RPMI7951 (cell line): Measurements from ENCODE around the gene DNAJC17. TPM values are rescaled to one million over a fixed set of nuclear protein-coding genes. Genes with fewer than 3 reads are reported as not detected.

Experiments
- DNase-seq: peaks from one replicate; pipeline ENCODE4 v3.0.0-alpha.2; 2012; ENCODE audit warnings: low read depth
- total RNA-seq: library from RNA; depleted of rRNA; stranded (reverse); fragments of >200 nt; shearing (Covaris generic); gene quantifications from 2 replicates; pipeline ENCODE4 v1.2.3, GENCODE V29; 2014

The DNAJC17 gene
- total RNA-seq, 1 experiment from 2014 or later, result 36.9 TPM

DNA sequence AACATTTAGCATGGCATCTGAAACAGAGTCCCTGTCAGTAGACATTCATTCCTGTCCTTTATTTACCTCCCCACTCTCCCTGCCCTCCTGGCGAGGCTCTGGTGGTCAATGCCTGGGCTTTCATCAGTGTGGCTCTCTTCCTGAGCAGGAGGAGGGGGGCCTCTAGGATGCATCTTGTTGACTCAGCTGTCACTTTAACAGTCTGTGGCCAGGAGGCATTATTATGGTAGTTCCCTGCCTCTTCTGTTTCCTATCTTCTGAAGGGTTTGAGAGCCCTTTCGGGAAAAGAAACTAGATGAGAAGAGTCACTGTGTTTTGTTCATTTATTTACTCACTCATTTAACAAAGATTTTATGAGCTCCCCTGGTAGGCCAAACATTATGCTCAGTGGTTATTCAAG lies 23.6 kb upstream of the DNAJC17 start:
- no peak for DNase-seq

DNA sequence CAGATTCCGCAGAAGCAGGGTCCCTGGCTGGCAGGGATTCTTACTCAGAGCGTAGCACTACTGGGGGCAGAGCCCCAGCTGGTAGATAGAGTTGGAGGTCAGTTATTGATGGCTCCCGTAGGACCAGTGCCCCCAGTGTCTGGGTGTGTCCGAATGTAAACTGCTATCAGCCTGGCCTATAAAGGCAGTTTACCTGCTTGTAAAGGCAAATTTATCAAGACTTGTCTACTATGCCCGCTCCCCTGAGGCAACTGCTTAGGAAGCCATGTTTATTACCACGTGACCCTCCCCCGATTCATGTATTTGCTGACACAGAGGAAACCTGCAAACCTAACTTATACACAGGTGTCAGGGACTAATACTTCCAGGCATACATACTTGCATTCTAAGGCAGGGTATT lies 21.8 kb upstream of the DNAJC17 start:
- no peak for DNase-seq

DNA sequence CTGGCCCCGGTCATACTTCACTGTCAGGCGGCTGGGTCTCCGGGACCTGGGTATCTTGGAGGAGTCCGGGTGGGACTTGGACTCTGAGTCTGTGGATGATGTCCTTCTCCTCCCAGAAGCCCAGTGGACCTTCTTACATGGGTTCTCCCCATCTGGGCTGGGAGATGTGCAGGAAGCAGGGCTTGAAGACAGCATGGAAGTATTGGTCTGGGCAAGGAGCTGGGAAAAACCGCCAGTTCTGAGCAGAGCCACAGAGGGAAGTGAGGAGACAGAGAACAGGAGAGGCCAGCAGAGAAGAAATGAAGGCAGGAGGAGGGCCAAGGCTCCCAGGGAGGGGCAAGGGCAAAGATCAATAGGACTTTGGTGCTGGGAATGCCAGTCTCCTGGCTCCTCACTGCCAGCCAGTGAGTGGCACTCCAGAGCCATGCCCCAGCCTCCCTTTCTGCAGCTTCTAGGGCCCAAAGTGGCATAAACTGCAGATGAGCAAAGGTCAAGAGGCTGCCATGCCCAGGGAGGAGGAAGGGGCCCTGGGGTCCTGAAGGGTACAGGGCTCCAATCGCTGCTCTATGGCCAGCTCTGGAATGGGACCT lies 21.3 kb upstream of the DNAJC17 start, which contains the start of gene PPP1R14D:
Gene PPP1R14D, minus strand, starts transcription at position 262 of the 590 bp plus-strand sequence. Its CDS starts 67 bp downstream, at position 195.
- no peak for DNase-seq

DNA sequence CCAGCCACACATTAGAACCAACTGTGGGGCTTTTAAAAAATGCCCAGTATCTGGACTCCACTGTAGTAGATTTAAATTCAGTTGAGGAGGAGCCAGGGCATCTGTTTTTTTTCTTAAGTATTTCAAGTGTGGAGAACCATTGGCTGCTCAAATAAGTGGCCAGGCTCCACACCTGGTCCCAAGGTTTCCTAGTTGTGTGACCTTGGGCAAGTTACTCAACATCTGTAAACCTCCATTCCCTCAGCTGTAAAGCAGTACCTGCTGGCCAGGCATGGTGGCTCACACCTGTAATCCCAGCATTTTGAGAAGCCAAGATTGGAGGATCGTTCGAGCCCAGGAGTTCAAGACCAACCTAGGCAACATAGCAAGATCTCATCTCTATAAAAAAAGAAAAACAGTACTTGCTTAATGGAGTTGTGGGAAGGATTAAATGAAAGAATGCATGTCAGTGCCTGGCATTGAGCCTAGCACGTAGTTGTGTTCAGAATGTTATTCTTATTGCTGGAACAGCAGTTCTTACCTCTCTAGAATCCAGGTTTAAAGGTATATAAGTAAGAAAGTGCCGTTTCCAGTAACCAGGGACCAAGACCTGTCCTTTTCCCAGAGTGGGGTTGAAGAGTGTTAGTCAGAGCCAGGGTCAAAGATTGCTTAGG lies 19.3 kb upstream of the DNAJC17 start:
- DNase-seq, result no peak

DNA sequence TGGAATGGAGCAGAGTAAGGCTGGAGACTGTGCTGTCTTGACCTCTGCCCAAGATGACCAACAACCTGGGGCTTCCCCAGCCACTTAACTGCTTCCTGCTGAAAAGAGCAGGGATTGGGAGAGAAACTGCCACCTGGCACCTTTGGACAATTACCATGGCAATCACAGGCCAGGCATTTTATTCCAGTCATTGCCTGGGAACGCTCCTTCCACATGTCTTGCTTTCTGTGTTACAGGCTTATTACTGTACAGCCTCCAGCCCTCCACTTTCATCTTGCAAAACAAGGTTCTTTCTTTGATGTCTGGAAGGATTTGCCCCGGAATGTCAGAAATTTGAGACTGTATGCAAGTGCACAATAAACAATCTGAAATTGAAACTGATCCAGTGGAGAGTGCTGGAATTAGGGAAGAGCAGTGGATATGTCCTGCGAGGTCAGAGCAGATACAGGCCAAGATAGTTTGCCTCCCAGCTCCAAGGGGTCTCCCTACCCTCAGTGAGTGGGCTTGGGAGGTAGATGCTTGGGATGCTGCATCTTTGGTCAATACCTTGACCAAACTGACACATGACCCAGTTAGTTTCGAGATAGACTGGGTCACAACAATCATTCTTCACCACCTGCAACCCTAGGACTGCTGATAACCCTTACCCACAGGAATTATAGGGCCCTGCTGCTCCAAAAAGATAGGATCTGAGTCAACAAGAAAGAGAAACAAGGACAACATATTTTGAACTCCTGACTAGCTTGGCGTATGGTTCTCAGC lies 18.6 kb upstream of the DNAJC17 start:
- DNase-seq, result peak; percentile 61

DNA sequence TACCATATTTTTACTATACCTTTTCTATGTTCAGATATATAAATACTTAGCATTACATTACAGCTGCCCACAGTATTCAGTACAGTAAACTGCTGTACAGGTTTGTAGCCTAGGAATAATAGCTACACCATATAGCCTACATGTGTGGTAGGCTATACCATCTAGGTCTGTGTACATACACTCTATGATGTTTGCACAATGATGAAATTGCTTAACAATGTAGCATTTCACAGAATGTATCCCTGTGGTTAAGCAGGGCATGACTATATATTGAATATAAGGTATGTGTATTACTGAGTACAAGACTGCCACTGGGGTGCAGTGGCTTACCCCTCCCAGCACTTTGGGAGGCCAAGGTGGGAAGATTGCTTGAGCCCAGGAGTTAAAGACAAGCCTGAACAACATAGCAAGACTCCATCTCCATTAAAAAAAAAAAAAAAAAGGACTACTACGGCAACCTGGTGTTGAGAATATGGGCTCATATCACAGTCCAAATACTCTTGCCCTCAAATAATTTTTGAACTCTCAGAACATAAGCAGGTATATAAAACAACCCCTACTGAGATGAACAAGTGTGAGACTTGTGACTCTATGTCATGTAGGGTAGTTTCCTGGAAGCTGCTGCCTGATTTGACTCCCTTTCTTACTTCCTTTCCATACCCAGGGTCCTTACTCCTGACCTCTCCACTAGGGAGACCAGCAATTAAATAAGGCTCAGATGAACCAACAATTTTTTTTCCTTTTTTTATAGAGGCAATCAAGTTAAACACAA lies 16.5 kb upstream of the DNAJC17 start:
- DNase-seq, result no peak

DNA sequence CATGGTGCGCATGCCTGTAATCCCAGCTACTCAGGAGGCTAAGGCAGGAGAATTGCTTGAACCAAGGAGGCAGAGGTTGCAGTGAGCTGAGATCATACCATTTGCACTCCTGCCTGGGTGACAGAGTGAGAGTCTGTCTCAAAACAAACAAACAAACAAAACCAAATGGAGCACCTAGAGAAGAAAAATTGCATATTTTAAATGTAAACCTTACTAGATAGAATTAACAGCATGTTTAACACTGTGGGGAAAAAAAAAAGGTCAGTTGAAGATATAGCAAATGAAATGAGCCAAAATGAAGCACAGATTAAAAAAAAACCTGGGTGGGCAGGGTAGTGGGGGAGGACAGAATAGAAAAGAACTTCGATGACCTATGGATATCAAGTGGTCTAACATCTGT lies 13.9 kb upstream of the DNAJC17 start:
- no peak for DNase-seq

DNA sequence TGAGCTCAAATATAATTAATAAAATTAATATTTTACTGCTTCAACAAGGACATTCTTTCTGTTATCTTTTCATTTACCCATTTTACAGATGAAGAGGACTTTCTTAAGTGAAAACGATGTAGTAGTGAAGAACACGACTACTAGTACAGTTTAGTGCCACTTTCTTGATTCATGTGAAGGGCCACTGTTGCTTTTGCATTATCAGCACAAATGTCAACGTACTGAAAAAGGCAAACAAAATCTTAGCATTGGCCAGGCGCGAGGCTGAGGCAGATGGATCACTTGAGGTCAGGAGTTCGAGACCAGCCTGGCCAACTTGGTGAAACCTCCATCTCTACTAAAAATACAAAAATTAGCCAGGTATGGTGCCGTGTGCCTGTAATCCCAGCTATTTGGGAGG lies 11.8 kb upstream of the DNAJC17 start:
- DNase-seq, result no peak

DNA sequence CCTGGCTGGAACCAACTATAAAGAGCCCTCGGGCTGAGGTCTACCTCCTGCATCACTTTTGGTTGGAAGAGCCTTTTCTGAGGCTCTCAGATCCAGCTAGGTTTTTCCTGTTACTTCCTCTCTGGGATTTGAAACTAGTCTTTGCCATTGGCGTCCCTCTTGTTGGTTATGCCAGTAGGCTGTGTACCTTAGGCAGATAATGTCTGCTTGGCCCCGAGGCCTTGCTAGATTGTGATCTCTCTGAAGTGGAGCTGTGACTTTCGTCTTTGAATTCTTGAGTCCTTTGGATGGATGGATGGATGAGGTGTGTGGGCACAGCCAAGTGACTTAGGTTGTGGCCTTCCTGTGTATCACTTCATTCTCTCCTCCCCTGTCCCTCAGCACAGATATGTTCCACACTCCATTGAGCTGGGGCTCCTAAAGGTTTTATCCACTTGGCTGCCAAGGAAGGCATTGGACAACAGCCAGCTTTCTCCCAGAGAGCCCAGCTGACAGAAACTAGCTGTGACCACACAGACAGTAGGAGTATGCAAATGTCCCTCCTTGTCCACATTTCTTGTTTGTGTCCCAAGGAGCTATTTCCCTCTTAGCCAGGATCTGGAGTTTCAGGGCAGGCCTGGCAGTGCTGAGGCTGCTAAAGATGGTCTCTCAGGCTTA lies 7.9 kb upstream of the DNAJC17 start:
- DNase-seq, result peak; percentile 63

DNA sequence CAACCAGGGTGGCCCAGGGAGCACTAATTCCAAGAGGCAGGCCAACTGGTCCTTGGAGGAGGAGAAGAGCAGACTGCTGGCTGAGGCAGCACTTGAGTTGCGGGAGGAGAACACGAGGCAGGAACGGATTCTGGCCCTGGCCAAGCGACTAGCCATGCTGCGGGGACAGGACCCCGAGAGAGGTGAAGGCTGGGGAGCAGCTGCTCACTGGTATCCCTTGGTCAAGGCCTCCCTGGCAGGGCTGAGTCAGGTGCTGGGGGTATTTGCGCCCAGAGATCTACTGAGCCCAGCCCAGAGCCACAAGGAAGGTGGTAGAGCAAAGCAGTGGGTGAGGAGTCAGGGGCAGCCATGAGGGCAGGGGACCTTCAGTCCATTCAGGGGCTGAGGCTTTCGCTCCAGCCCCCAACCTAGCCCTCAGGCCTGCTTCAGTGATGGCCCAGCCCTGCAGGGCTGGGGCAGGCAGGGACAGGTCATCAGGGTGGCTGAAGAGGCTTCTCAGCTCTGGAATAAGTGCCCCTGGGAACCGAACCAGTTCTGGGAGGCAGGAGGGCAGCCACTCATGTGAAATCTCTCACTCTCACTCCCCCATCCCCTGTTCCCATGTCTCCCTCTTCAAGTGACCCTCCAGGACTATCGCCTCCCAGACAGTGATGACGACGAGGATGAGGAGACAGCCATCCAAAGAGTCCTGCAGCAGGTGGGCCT lies 5.6 kb upstream of the DNAJC17 start:
- no peak for DNase-seq

DNA sequence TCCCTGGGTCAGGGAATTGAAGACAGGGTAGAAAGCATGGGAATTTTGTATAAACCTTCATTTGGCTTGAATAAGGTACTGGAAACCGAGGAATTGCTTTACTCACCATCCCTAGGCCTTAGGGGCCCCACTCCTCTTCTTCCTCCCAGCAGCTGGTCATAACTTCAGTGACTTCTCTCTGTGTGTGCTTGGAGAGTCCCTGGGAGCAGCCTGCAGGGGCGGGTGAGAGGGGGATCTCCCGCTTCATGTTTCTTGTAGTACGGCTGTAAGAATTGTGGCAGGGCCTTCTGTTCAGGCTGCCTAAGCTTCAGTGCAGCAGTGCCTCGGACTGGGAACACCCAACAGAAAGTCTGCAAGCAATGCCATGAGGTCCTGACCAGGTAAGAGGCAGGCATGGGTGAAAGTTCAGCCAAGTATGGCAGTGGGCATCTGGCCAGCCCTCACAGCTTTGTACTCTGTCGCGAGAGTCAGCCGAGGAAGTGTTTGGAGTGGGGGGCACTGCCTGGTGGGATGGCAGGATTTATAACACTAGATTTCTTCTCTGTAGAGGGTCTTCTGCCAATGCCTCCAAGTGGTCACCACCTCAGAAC lies 1.7 kb upstream of the DNAJC17 start:
- DNase-seq, result no peak

DNA sequence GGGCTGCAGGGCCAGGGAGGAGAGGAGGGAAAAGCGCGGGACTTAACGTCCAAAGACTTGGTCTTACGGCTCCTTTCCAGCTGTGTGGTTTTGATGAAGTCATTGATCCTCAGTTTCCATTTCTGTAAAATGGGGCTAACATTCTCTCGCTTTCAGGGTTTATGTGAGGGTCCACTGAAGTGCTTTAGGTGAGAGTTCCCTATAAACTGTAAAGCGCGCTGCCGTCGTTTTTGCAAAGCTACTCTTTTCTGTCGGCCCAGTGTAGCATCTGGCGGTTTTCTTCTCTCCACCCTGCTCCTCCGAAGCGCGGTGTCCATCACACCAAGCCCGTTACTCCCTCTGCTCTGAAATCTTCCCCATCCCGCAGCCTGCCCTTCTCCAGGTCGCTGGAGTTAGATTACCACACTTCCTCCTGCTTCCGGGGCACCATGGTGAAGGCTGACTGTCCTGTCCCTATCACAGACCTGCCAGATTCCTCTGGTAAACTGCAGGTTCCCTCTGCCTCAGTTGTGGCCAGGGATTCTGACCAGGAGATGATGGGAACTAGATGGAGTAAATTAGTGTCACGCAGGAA lies 702 bp upstream of the DNAJC17 start:
- DNase-seq, result no peak

DNA sequence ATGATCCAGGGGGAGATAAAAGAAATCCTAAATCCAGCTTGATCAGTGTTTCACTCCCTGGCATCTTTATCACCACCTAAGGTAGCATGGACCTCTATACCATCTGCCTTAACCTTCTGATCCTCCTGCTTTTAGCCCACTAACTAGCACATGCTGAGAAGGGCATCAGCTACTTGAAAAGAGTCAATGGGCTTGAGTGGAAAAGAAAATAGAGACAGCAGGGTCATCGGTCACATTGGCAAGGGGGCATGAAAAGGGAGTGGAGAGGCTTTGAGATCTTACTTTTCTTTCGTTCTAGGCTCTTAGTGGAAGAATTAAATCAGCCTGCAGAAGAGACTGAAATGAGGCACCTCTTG lies 623 bp downstream of the DNAJC17 start:
- no peak for DNase-seq

DNA sequence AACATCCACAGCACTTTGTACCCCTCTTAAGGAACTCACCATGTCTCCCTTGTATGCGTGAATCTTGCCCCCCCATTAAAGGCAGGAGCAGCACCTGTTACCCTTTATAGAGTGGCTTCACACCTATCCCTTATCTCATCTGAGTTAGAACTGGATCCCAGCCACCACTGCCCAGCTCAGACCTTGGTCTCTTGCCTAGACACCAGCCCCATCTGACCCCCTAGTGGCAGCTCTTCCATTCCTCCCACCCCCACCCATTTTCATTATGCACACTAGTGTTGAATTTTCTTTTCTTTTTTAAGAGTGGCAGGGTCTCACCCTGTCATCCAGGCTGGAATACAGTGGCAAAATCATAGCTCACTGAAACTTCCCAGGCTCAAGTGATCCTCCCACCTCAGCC lies 3.6 kb downstream of the DNAJC17 start:
- no peak for DNase-seq

DNA sequence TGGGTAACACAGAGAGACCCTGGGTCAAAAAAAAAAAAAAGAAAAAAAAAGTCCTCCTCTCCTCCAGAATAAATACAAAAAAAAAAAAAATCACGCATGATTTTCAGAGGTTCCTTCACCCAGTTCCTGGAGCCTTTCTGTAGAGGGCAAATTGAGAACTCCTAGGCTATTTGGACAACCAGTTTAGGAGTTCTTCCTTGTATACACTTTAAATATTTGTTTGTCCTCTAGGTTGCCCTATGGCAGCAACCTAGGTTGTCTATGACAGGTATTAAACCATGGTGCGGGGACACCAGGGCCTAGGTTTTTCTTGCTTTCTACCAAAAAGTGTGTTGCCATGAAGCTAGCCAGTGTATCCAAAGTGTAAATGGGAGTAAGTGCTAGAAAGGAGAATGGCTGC lies 4.2 kb downstream of the DNAJC17 start:
- DNase-seq, result no peak

DNA sequence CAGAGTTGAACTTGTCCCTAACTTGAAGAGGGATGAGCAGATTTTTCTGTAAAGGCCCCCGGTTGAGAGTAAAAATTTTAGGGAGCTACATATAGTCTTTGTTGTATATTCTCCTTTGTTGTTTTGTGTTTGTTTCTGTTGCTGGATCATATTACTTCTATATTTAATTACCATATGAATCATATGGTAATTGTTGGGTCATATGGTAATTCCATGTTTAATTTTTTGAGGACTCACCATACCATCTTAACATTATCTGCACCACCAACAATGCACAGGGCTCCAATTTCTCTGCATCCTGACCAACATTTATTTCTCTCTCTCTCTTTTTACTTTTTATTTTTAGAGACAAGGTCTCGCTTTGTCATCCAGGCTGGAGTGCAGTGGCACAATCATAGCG lies 7.8 kb downstream of the DNAJC17 start:
- DNase-seq, result no peak

DNA sequence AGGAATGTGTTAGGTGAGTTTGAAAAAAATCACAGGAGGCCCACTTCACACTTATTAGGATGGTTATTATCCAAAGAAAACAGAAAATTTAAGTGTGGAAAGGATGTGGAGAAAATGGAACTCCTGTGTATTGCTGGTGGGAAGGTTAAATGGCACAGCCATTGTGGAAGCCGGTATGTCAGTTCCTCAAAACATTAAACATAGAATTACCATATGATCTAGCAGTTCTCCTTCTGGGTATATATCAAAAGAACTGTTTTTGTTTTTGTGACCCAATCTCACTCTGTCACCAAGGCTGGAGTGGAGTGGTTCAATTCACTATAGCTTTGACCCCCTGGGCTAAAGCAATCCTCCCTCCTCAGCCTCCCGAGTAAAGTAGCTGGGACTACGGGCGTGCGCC lies 10.8 kb downstream of the DNAJC17 start:
- DNase-seq, result no peak

DNA sequence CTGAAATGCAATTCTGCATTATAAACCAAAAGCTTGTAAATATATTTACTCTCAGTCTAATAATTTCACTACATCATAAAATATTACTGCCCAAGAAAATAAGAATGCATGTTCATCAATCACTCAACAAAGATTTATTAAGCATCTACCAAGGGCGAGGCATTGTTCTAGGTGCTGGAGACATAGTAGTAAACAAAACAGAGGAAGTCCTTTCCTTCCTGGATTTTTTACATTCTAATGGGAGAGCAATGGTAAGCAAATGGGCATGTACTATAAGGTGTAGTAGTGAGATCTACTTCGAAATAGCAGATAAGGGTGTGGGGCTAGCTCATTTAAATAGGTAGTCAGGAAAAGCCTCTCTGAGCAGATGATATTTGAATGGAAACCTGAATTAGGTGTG lies 11.2 kb downstream of the DNAJC17 start:
- DNase-seq, result no peak

DNA sequence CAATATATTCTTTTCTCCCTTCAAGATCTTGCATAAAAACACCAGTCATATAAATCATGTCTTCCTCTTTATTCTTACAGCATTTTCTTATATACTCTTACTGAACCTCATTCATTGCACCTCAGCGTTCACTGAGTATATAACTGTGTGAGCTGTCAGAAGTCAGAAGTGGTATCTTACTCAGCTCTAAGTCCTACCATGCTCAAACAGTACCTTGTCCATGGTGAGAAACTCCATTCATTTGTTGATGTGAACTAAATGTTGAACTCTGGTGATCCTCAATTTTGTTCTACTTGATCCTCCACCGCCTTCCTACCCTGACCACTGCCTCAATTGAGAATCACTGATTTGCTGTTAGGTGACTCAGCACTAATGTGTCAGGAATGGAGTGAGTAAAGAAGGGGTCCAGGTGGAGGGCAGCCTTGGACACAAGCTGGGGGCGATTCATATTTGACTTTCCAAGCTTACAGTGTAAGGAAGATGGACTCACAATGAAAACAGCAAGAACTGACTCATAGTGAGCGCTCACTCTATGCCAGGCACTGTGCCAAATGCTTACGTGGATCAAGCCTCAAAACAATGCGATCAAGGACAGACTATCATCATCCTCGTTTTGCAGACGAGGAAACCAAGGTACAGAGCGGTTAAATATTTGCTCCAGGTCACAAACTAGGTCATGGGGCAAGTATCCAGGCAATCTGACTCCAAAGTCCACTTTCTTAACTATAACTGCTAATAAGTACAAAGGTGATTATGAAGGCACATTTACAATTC lies 13.9 kb downstream of the DNAJC17 start:
- DNase-seq, result peak; percentile 91

DNA sequence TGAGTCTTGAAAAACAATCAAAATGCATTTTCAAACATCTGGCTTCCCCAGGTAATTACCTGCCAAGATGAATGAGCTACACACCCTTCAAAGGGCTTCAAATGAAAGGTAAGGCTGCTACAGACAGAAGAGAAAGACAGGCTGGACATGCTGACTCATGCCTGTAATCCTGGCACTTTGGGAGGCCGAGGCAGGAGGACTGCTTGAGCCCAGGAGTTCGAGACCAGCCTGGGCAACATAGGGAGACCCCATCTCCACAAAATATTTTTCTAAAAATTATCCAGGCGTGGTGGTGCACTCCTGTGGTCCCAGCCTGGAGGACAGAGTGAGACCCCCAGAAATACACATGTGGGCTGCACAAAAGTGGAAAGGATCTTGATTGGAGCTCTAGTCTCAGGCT lies 14.9 kb downstream of the DNAJC17 start:
- DNase-seq, result no peak
